CD14-positive monocyte (primary cell): Measurements from ENCODE around the gene TRMT2A. TPM values are rescaled to one million over a fixed set of nuclear protein-coding genes. Genes with fewer than 3 reads are reported as not detected.

ENCODE experiments used
- DNase-seq, 3 donors: peaks; one replicate each; pipeline ENCODE4 v3.0.0-alpha.2; 2011 to 2022
- H2AFZ ChIP-seq: 2 replicates; pipeline ENCODE4 v1.6.0; 2012; ENCODE audit warnings: mild to moderate bottlenecking, low read depth, low read length, inconsistent platforms; ENCODE audit not compliant: insufficient read depth, poor library complexity, severe bottlenecking
- H3K27ac ChIP-seq, 2 donors: 1 replicate in 1 of 2; 2 replicates in 1 of 2; pipeline ENCODE4 v1.5.1; 2012 to 2013; ENCODE audit warnings: low read length in 2 of 2, control low read depth in 1 of 2, inconsistent platforms in 1 of 2, low read depth in 1 of 2, mild to moderate bottlenecking in 1 of 2
- H3K27me3 ChIP-seq, 2 donors: one replicate each; pipeline versions ENCODE4 v1.6.0 to v1.6.1; 2011 to 2013; ENCODE audit warnings: low read length in 2 of 2; ENCODE audit not compliant: control insufficient read depth in 2 of 2, insufficient read depth in 2 of 2
- H3K36me3 ChIP-seq, 2 donors: replicated peaks in 1 of 2; 1 replicate in 1 of 2; 2 replicates in 1 of 2; pipeline versions ENCODE4 v1.5.1 to v1.6.1; 2012 to 2013; ENCODE audit warnings: low read length in 2 of 2, control low read depth in 1 of 2, inconsistent platforms in 1 of 2, mild to moderate bottlenecking in 1 of 2; ENCODE audit not compliant: insufficient read depth in 2 of 2, control insufficient read depth in 1 of 2
- H3K4me1 ChIP-seq, 2 donors: 1 replicate in 1 of 2; 2 replicates in 1 of 2; pipeline versions ENCODE4 v1.5.1 to v1.6.1; 2012 to 2013; ENCODE audit warnings: low read length in 2 of 2, control low read depth in 1 of 2, inconsistent platforms in 1 of 2, mild to moderate bottlenecking in 1 of 2, moderate library complexity in 1 of 2; ENCODE audit not compliant: insufficient read depth in 2 of 2, control insufficient read depth in 1 of 2
- H3K4me2 ChIP-seq: replicated peaks from 2 replicates; pipeline ENCODE3; 2012; ENCODE audit warnings: low read length, moderate library complexity, mild to moderate bottlenecking; ENCODE audit not compliant: poor library complexity, severe bottlenecking; ENCODE audit errors: extremely low read depth
- H3K4me3 ChIP-seq, 3 experiments: fragments of 200-600 bp in 1 of 3; sonication (generic) in 1 of 3; replicated peaks in 1 of 3; 1 replicate in 2 of 3; 2 replicates in 1 of 3; pipeline ENCODE4 v1.5.1; 2011 to 2013; ENCODE audit warnings: low read length in 3 of 3, mild to moderate bottlenecking in 3 of 3, control low read depth in 2 of 3, low read depth in 2 of 3, inconsistent platforms in 1 of 3, moderate library complexity in 1 of 3
- H3K79me2 ChIP-seq: 2 replicates; pipeline ENCODE4 v1.6.0; 2012; ENCODE audit warnings: mild to moderate bottlenecking, control low read depth, inconsistent platforms, low read length, moderate library complexity; ENCODE audit not compliant: insufficient read depth
- H3K9ac ChIP-seq: 2 replicates; pipeline ENCODE4 v1.6.0; 2017; ENCODE audit warnings: low read length, mild to moderate bottlenecking; ENCODE audit not compliant: insufficient read depth, poor library complexity, severe bottlenecking
- H3K9me3 ChIP-seq, 2 donors: replicated peaks in 1 of 2; 1 replicate in 1 of 2; 2 replicates in 1 of 2; pipeline versions ENCODE4 v1.5.1 to v1.6.1; 2012 to 2013; ENCODE audit warnings: low read length in 2 of 2, control low read depth in 1 of 2; ENCODE audit not compliant: control insufficient read depth in 1 of 2, insufficient read depth in 1 of 2
- H4K20me1 ChIP-seq: 2 replicates; pipeline ENCODE4 v1.6.0; 2012; ENCODE audit warnings: mild to moderate bottlenecking, low read length, control low read depth, moderate library complexity; ENCODE audit not compliant: insufficient read depth
- H3K27ac Mint-ChIP-seq, 7 donors: one replicate each; pipeline ENCODE4 v1.8.0; 2020; ENCODE audit warnings: mild to moderate bottlenecking in 7 of 7, mixed read lengths in 7 of 7, moderate library complexity in 6 of 7, inconsistent platforms in 2 of 7
- H3K27me3 Mint-ChIP-seq, 3 donors: one replicate each; pipeline ENCODE4 v1.8.0; 2021 to 2022; ENCODE audit warnings: low read depth in 3 of 3, mild to moderate bottlenecking in 3 of 3, mixed read lengths in 3 of 3, moderate library complexity in 3 of 3, inconsistent platforms in 1 of 3
- H3K36me3 Mint-ChIP-seq, 2 donors: one replicate each; pipeline ENCODE4 v1.8.0; 2020; ENCODE audit warnings: mixed read lengths in 2 of 2, inconsistent platforms in 1 of 2, mild to moderate bottlenecking in 1 of 2
- H3K4me1 Mint-ChIP-seq: one replicate; pipeline ENCODE4 v1.8.0; 2020; ENCODE audit warnings: mild to moderate bottlenecking, mixed read lengths
- H3K4me3 Mint-ChIP-seq, 2 donors: one replicate each; pipeline ENCODE4 v1.8.0; 2020; ENCODE audit warnings: mild to moderate bottlenecking in 2 of 2, mixed read lengths in 2 of 2, moderate library complexity in 1 of 2
- H3K9me3 Mint-ChIP-seq, 7 donors: one replicate each; pipeline ENCODE4 v1.8.0; 2020 to 2022; ENCODE audit warnings: mixed read lengths in 7 of 7, mild to moderate bottlenecking in 6 of 7, moderate library complexity in 6 of 7, inconsistent platforms in 2 of 7
- WGBS: methylation state at CpG from one replicate; pipeline ENCODE4 v1.1.5; 2013; ENCODE audit warnings: missing lambda C conversion rate; ENCODE audit not compliant: insufficient coverage; 5-methylcytosine and 5-hydroxymethylcytosine counted together
- intact Hi-C, 2 donors: fragments of 100-400 bp; cut with micrococcal nuclease; formaldehyde crosslinking; loops; one replicate each; pipeline versions ENCODE4 v1.15.0 to v1.15.1; 2023
- polyA plus RNA-seq, 3 donors: library from polyadenylated mRNA; depleted of rRNA in 1 of 3; unstranded in 2 of 3; stranded (reverse) in 1 of 3; fragments of 300-500 nt in 2 of 3; fragments of >200 nt in 1 of 3; fragmentation: Illumina TruSeq in 2 of 3; gene quantifications; 1 replicate in 2 of 3; 2 replicates in 1 of 3; pipeline ENCODE4 v1.2.3, GENCODE V29; 2012 to 2021
- TF ChIP-seq, protein P1 (sequence below): fragments of 200-600 bp; IDR thresholded peaks from one replicate; pipeline ENCODE4 v1.8.0; 2022; ENCODE audit warnings: antibody characterized with exemption, mild to moderate bottlenecking

Gene TRMT2A
- polyA plus RNA-seq, 3 donors = 20.1 to 121 (median 23.5) TPM

DNA sequence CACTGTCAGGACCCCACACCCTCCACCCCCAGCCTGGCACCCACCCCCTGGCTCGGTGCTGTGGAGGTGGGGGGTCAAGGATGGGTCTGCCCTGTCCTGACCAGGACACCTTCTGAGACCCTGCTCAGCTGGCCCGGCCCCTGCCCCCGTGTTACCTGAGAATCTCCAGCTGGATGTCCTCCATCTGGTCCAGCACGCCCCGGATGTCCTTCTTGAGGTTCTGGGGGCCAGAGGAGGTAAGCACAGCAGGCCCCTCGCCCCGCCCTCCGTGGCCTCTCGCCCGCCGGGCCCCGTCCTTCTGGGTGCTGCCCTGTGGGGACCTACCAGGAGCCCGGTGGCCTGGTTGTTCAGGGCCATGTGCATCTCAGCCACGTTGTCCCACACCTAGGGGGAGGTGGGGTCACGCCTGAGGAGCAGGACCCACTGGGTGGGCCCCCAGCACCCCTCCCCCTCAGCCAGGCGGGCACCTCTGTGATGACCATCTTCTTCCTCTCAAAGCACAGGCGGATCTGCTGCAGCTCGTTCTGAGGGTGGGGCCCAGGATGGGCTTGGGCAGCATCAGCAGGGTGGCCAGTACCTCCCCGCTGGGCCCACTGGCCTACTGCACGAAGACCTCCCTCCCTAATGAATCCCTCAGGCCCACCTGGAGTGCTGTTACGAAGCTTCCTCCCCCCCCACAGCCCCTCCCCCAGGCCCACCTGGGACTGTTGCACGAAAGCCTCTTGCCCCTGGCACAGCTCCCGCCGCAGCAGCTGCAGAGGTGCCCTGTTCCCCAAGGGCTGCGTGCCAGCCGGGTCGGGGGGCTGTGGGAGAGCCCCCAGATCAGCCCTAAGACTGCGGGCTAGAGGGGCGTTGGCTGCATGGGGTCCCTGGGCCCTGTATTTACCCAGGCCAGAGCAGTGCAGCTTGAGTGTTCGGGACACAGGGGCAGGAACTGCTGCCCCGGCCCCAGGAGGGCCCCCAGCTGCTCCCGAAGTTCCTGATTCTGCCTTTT, 32.5 kb upstream of the TRMT2A start:
- Mint-ChIP-seq H3K27me3 (peaks cover 0 to 3% (median 0%) of the 10 kb centered on the region in 3 donors), H3K36me3 (peaks cover 0 to 3% of the 10 kb centered on the region in 2 donors), H3K27ac (peak overlapping the region in 1 of 7 donors; percentile 57), H3K4me1 (no peaks in the 10 kb centered on the region), H3K4me3 (no peak overlapping the region), H3K9me3 (no peaks in the 10 kb centered on the region)
- no peaks in the 10 kb centered on the region for H4K20me1 ChIP-seq
- H3K27ac ChIP-seq = no peak overlapping the region
- H3K79me2 ChIP-seq = no peaks in the 10 kb centered on the region
- no peaks in the 10 kb centered on the region for H3K27me3 ChIP-seq
- no peaks in the 10 kb centered on the region for H3K4me1 ChIP-seq
- no peaks in the 10 kb centered on the region for H3K9me3 ChIP-seq
- H3K9ac ChIP-seq = no peak overlapping the region
- no peak overlapping the region for H3K4me3 ChIP-seq
- no peak overlapping the region for H3K4me2 ChIP-seq
- DNase-seq = no peak
- WGBS = 73% methylated on average over 25 of the region's 32 CpGs
- H3K36me3 ChIP-seq = peaks cover 0 to 4% of the 10 kb centered on the region in 2 donors
- intact Hi-C loops = no loop called here
- TF ChIP-seq, protein P1, sequence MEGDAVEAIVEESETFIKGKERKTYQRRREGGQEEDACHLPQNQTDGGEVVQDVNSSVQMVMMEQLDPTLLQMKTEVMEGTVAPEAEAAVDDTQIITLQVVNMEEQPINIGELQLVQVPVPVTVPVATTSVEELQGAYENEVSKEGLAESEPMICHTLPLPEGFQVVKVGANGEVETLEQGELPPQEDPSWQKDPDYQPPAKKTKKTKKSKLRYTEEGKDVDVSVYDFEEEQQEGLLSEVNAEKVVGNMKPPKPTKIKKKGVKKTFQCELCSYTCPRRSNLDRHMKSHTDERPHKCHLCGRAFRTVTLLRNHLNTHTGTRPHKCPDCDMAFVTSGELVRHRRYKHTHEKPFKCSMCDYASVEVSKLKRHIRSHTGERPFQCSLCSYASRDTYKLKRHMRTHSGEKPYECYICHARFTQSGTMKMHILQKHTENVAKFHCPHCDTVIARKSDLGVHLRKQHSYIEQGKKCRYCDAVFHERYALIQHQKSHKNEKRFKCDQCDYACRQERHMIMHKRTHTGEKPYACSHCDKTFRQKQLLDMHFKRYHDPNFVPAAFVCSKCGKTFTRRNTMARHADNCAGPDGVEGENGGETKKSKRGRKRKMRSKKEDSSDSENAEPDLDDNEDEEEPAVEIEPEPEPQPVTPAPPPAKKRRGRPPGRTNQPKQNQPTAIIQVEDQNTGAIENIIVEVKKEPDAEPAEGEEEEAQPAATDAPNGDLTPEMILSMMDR = no peak
- H2AFZ ChIP-seq = no peak overlapping the region

DNA sequence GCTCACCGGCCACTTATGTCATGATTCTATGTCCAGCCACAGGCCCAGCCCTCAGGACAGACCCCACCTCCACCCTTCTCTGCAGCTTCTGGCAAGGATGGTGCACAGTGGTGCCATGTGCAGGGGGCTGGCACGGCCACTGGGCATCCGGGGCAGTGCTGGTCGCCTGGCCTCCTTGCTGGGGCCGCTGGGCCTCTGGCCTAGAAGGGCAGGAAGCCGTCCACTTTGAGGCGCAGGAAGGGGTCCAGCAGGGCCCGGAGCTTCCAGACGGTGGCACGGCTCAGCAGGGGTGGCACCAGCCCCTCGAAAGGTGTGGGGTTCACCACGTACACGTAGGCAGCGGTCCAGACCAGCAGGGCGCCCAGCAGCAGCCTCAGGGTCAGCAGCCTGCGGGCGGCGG, 31.4 kb upstream of the TRMT2A start:
- peaks cover 6 to 9% of the 10 kb centered on the region in 2 donors for H3K36me3 ChIP-seq
- no peaks in the 10 kb centered on the region for H3K27me3 ChIP-seq
- H3K9me3 Mint-ChIP-seq = no peaks in the 10 kb centered on the region
- no peak overlapping the region for H3K4me3 ChIP-seq
- H3K79me2 ChIP-seq = no peaks in the 10 kb centered on the region
- H3K27ac Mint-ChIP-seq = no peak overlapping the region
- H3K4me2 ChIP-seq = no peak overlapping the region
- no peak overlapping the region for H3K27ac ChIP-seq
- peaks cover 0 to 3% of the 10 kb centered on the region in 2 donors for H3K36me3 Mint-ChIP-seq
- H3K9ac ChIP-seq = no peak overlapping the region
- H3K4me1 ChIP-seq = no peaks in the 10 kb centered on the region
- no peak for DNase-seq
- peaks cover 0 to 2% (median 0%) of the 10 kb centered on the region in 3 donors for H3K27me3 Mint-ChIP-seq
- no peak overlapping the region for H2AFZ ChIP-seq
- no peaks in the 10 kb centered on the region for H4K20me1 ChIP-seq
- TF ChIP-seq, protein P1 = no peak
- intact Hi-C loops = no loop called here
- no peak overlapping the region for H3K4me3 Mint-ChIP-seq
- 96% methylated on average over 18 of the region's 18 CpGs for WGBS
- no peaks in the 10 kb centered on the region for H3K9me3 ChIP-seq
- H3K4me1 Mint-ChIP-seq = no peaks in the 10 kb centered on the region
